CD4-positive, alpha-beta T cell (primary cell): ENCODE data around the gene DIAPH2. TPM values are rescaled to one million over a fixed set of nuclear protein-coding genes. Genes with fewer than 3 reads are reported as not detected.

Source experiments
- ATAC-seq: fragments of 200-7000 bp; cut with Tn5 transposase; one replicate; pipeline ENCODE4 v1.10.0; 2022; ENCODE audit warnings: mild to moderate bottlenecking; ENCODE audit not compliant: poor library complexity
- CTCF ChIA-PET: fragments of 350-600 bp; sonication (Branson Sonifier 250); formaldehyde crosslinking; loops from one replicate; lab custom pipeline; 2021; ENCODE audit warnings: antibody characterized with exemption, inconsistent platforms; lab: Charles Lee
- POLR2A ChIA-PET: fragments of 350-600 bp; sonication (Branson Sonifier 250); formaldehyde crosslinking; loops from one replicate; lab custom pipeline; 2021; ENCODE audit warnings: antibody characterized with exemption, inconsistent platforms; lab: Charles Lee
- DNase-seq, 14 experiments: peaks; one replicate each; pipeline ENCODE4 v3.0.0-alpha.2; 2013 to 2020; ENCODE audit warnings: mixed read lengths in 2 of 14
- H3K27ac ChIP-seq, 2 donors: one replicate each; pipeline versions ENCODE4 v1.5.1 to v1.7.0; 2013; ENCODE audit warnings: low read length in 2 of 2, low read depth in 1 of 2, mild to moderate bottlenecking in 1 of 2
- H3K27me3 ChIP-seq, 2 experiments: 1 replicate in 1 of 2; 2 replicates in 1 of 2; pipeline versions ENCODE4 v1.6.1 to v1.7.0; 2013; ENCODE audit warnings: low read length in 2 of 2, control low read depth in 1 of 2, mild to moderate bottlenecking in 1 of 2, moderate library complexity in 1 of 2; ENCODE audit not compliant: insufficient read depth in 2 of 2, control insufficient read depth in 1 of 2
- H3K36me3 ChIP-seq: one replicate; pipeline ENCODE4 v1.6.1; 2013; ENCODE audit warnings: low read length, control low read depth; ENCODE audit not compliant: insufficient read depth
- H3K4me1 ChIP-seq: one replicate; pipeline ENCODE4 v1.6.1; 2013; ENCODE audit warnings: low read length, control low read depth; ENCODE audit not compliant: insufficient read depth
- H3K4me3 ChIP-seq: one replicate; pipeline ENCODE4 v1.5.1; 2013; ENCODE audit warnings: mild to moderate bottlenecking, low read length, moderate library complexity
- H3K9me3 ChIP-seq, 2 experiments: 1 replicate in 1 of 2; 2 replicates in 1 of 2; pipeline versions ENCODE4 v1.6.1 to v1.7.0; 2013; ENCODE audit warnings: low read length in 2 of 2, mild to moderate bottlenecking in 2 of 2, control low read depth in 1 of 2, moderate library complexity in 1 of 2; ENCODE audit not compliant: control insufficient read depth in 1 of 2, insufficient read depth in 1 of 2
- H3K27ac Mint-ChIP-seq: one replicate; pipeline ENCODE4 v1.8.0; 2020; ENCODE audit warnings: mixed read lengths
- H3K27me3 Mint-ChIP-seq: one replicate; pipeline ENCODE4 v1.8.0; 2021; ENCODE audit warnings: mixed read lengths
- H3K36me3 Mint-ChIP-seq: one replicate; pipeline ENCODE4 v1.8.0; 2021; ENCODE audit warnings: low read depth, mixed read lengths
- H3K4me1 Mint-ChIP-seq: one replicate; pipeline ENCODE4 v1.8.0; 2021; ENCODE audit warnings: low read depth, mixed read lengths
- H3K4me3 Mint-ChIP-seq: one replicate; pipeline ENCODE4 v1.8.0; 2020; ENCODE audit warnings: mild to moderate bottlenecking, mixed read lengths
- H3K9me3 Mint-ChIP-seq: one replicate; pipeline ENCODE4 v1.8.0; 2020; ENCODE audit warnings: mixed read lengths
- CTCF ChIP-seq: fragments of 200-600 bp; IDR thresholded peaks from one replicate; pipeline ENCODE4 v1.8.0; 2022; ENCODE audit warnings: antibody characterized with exemption, mild to moderate bottlenecking
- intact Hi-C, 2 experiments: fragments of 100-400 bp; cut with DNase I in 1 of 2; cut with micrococcal nuclease in 1 of 2; formaldehyde crosslinking; loops; one replicate each; pipeline versions ENCODE4 v1.15.1 to v1.9.0; 2023 to 2025; cut with DNase I, micrococcal nuclease
- total RNA-seq, 174 experiments: library from RNA in 2 of 174; stranded (reverse) in 2 of 174; gene quantifications; one replicate each; pipeline ENCODE4 v1.2.3 and lab custom pipeline; 2021 to 2026

The DIAPH2 gene
- total RNA-seq, 2 experiments from 2014 or later: 11.4 to 11.7 TPM

DNA sequence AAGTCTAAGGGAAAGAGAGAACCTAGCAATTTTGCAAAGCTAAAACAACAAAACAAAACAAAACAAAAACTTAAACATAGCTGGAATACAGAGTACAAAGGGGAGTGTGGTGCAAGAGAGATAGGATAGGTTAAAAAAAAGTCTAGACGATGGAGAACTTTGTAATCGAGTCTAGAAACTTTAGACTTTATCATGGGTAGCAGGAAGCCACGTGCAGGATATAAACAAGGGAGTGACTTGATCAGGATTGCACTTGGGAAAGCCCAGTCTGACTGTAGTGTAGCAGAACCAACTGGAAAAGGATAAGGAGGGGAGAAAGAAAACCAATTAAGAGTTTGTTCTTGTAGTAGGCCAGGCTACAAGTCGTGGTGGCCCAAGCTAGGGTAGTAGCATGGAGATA is 949.2 kb downstream of the DIAPH2 start:
- H3K4me3 ChIP-seq: no peak overlapping the region
- H3K9me3 Mint-ChIP-seq: no peaks in the 10 kb centered on the region
- POLR2A ChIA-PET: no interaction called here
- ATAC-seq: no peak
- H3K27ac Mint-ChIP-seq: no peak overlapping the region
- intact Hi-C loops: no loop called here
- H3K36me3 ChIP-seq: no peaks in the 10 kb centered on the region
- H3K27ac ChIP-seq: no peak overlapping the region
- no peaks in the 10 kb centered on the region for H3K4me1 Mint-ChIP-seq
- H3K27me3 ChIP-seq: no peaks in the 10 kb centered on the region
- no peaks in the 10 kb centered on the region for H3K4me1 ChIP-seq
- no peak for DNase-seq
- H3K4me3 Mint-ChIP-seq: no peak overlapping the region
- no peaks in the 10 kb centered on the region for H3K27me3 Mint-ChIP-seq
- no peaks in the 10 kb centered on the region for H3K9me3 ChIP-seq
- no peak for TF ChIP-seq CTCF
- CTCF ChIA-PET: no interaction called here
- no peaks in the 10 kb centered on the region for H3K36me3 Mint-ChIP-seq

- Histone ChIP-seq H3K9me3 (no peaks in the 10 kb centered on the region), H3K36me3 (no peaks in the 10 kb centered on the region), H3K27ac (no peak overlapping the region), H3K4me3 (no peak overlapping the region), H3K4me1 (no peaks in the 10 kb centered on the region), H3K27me3 (no peaks in the 10 kb centered on the region)
- CTCF ChIA-PET: no interaction called here
- no peak for DNase-seq
- H3K9me3 Mint-ChIP-seq: no peaks in the 10 kb centered on the region
- no peaks in the 10 kb centered on the region for H3K27me3 Mint-ChIP-seq
- intact Hi-C loops: no loop called here
- H3K4me1 Mint-ChIP-seq: peaks cover 8% of the 10 kb centered on the region
- no peak for ATAC-seq
- H3K36me3 Mint-ChIP-seq: no peaks in the 10 kb centered on the region
- POLR2A ChIA-PET: no interaction called here
- H3K4me3 Mint-ChIP-seq: no peak overlapping the region
- no peak for TF ChIP-seq CTCF
- H3K27ac Mint-ChIP-seq: no peak overlapping the region
Measured at GRCh38 chrX:97636473-97637140, 952.0 kb downstream of the DIAPH2 start.

DNA sequence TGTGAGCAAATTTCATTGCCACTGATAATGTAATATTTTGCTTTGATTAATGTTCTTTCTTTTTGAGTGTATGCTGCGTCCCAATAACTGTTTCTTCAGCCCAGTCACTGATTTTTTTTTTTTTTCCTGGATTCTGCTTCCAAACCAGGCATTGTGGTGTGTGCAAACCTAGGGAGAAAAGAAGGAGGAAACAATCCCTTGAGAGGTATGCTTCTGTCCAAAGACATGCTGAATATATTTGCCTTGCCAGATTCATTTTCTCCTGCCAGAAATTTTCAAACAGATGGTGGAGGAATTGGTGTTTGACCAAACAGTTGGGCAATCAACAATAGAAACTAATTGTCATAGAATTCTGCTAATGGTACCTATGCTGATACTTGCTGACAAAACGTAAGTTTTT is 952.6 kb downstream of the DIAPH2 start:
- ATAC-seq: no peak
- Histone ChIP-seq H3K4me1 (no peaks in the 10 kb centered on the region), H3K36me3 (no peaks in the 10 kb centered on the region), H3K9me3 (no peaks in the 10 kb centered on the region), H3K27me3 (no peaks in the 10 kb centered on the region), H3K27ac (no peak overlapping the region), H3K4me3 (no peak overlapping the region)
- DNase-seq: no peak
- CTCF ChIA-PET: no interaction called here
- Mint-ChIP-seq H3K4me3 (no peak overlapping the region), H3K27me3 (no peaks in the 10 kb centered on the region), H3K9me3 (no peaks in the 10 kb centered on the region), H3K4me1 (peaks cover 8% of the 10 kb centered on the region), H3K27ac (no peak overlapping the region), H3K36me3 (no peaks in the 10 kb centered on the region)
- intact Hi-C loops: no loop called here
- no peak for TF ChIP-seq CTCF
- POLR2A ChIA-PET: no interaction called here
